K562 (cell line): ENCODE measurements around the gene RCSD1. TPM values are rescaled to one million over a fixed set of nuclear protein-coding genes. Genes with fewer than 3 reads are reported as not detected.

Source experiments
- SMAD3 ChIP-seq: fragments of 450-650 bp; formaldehyde crosslinking; conservative IDR thresholded peaks from 2 replicates; pipeline ENCODE4 v1.4.0; 2020; ENCODE audit warnings: mild to moderate bottlenecking
- THRAP3 ChIP-seq: fragments of 450-650 bp; IDR thresholded peaks from 2 replicates; pipeline ENCODE4 v1.6.1; 2016; ENCODE audit warnings: mild to moderate bottlenecking, inconsistent platforms, borderline replicate concordance
- polyA plus RNA-seq, 8 experiments: library from polyadenylated mRNA; depleted of rRNA in 4 of 8; stranded (reverse) in 5 of 8; unstranded in 3 of 8; fragments of >200 nt; fragmentation: Nextera tagmentation in 2 of 8; fragmentation: Illumina TruSeq in 1 of 8; extraction: Ambion mirVana in 2 of 8; extraction: Trizol in 1 of 8; gene quantifications; 2 replicates each; pipeline versions ENCODE4 v1.2.1 to v1.2.3, GENCODE V29; 2011 to 2014; ENCODE audit warnings: inconsistent platforms in 1 of 8, missing spikeins in 1 of 8
- total RNA-seq, 7 experiments: library from RNA; depleted of rRNA in 6 of 7; stranded (reverse); fragments of >200 nt in 6 of 7; fragmentation: Illumina TruSeq in 2 of 7; extraction: Trizol in 2 of 7; gene quantifications; 2 replicates each; pipeline versions ENCODE4 v1.2.1 to v1.2.3, GENCODE V29; 2011 to 2021; ENCODE audit warnings: low replicate concordance in 1 of 7
- TF ChIP-seq, protein P1 (sequence below): sonication (generic); formaldehyde crosslinking; IDR thresholded peaks from 2 replicates; pipeline ENCODE4 v1.8.0; 2023; ENCODE audit warnings: mild to moderate bottlenecking, missing genetic modification reagents
- TF ChIP-seq, protein P2 (sequence below), 2 experiments: fragments of 450-650 bp in 1 of 2; sonication (generic) in 1 of 2; formaldehyde crosslinking in 1 of 2; IDR thresholded peaks; 2 replicates each; pipeline versions ENCODE4 v1.7.1 to v1.9.0; 2016 to 2022; ENCODE audit warnings: inconsistent platforms in 1 of 2, mild to moderate bottlenecking in 1 of 2, missing genetic modification reagents in 1 of 2
- TF ChIP-seq, protein P3 (sequence below): fragments of 200-400 bp; formaldehyde crosslinking; IDR thresholded peaks from 2 replicates; pipeline ENCODE4 v1.6.1; 2017; ENCODE audit warnings: mild to moderate bottlenecking, low read depth, low read length, moderate library complexity
- TF ChIP-seq, protein P4 (sequence below): sonication (generic); formaldehyde crosslinking; IDR thresholded peaks from 2 replicates; pipeline ENCODE4 v1.8.0; 2022; ENCODE audit warnings: missing genetic modification reagents, mild to moderate bottlenecking, borderline replicate concordance

The RCSD1 gene
- total and polyA plus RNA-seq, 9 of the 15 experiments (the other 6 are each of a cell fraction or from before 2014, with no cell fraction given), result 7.8 to 69.8 (median 45.3) TPM

DNA sequence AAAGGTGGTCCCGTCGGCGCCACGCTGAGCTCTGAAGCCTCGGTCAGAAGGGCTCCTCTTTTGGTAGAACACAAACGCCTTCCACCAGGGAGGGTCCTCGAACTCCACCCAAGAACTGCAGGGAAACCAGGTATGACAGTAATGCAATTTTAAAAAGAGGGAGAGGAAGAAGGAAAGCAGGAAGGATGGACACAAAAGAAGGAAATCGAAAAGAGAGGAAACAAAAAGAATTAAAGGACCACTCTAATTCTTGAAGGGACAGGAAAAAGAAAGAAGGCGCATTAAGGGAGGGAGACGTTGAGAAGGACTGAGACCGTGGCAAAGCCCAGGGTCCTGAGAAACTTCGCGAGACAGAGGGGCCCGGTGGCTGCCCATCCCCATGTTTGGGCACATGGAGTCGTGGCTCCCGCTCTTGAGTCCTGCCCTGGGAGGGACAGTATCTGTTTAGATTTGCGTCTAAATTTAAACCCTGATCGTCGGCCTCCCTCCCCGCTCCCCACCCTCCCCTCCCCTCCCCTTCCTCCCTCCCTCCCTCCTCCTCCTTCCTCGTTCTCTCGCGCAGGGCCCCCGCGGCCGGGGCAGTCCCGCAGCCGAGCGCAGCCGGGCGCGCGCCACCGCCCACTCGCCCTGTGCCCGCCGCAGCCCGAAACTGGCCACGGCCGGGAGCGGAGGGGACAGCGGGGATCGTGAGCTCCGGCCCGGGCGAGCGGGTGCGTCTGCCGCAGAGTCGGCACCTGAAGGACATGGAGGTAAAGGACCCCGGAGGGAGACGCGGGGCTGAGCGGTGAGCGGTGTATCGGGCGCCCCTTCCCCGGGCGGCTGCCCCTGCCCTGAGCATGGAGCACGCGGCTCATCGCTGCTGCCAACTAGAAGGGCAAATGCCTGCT, at the start of gene RCSD1 (continued):
- TF ChIP-seq, protein P1, sequence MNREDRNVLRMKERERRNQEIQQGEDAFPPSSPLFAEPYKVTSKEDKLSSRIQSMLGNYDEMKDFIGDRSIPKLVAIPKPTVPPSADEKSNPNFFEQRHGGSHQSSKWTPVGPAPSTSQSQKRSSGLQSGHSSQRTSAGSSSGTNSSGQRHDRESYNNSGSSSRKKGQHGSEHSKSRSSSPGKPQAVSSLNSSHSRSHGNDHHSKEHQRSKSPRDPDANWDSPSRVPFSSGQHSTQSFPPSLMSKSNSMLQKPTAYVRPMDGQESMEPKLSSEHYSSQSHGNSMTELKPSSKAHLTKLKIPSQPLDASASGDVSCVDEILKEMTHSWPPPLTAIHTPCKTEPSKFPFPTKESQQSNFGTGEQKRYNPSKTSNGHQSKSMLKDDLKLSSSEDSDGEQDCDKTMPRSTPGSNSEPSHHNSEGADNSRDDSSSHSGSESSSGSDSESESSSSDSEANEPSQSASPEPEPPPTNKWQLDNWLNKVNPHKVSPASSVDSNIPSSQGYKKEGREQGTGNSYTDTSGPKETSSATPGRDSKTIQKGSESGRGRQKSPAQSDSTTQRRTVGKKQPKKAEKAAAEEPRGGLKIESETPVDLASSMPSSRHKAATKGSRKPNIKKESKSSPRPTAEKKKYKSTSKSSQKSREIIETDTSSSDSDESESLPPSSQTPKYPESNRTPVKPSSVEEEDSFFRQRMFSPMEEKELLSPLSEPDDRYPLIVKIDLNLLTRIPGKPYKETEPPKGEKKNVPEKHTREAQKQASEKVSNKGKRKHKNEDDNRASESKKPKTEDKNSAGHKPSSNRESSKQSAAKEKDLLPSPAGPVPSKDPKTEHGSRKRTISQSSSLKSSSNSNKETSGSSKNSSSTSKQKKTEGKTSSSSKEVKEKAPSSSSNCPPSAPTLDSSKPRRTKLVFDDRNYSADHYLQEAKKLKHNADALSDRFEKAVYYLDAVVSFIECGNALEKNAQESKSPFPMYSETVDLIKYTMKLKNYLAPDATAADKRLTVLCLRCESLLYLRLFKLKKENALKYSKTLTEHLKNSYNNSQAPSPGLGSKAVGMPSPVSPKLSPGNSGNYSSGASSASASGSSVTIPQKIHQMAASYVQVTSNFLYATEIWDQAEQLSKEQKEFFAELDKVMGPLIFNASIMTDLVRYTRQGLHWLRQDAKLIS, result no peak
- peak; percentile 90; the same call in 1 of the 2 replicates for TF ChIP-seq THRAP3
- TF ChIP-seq, protein P2, sequence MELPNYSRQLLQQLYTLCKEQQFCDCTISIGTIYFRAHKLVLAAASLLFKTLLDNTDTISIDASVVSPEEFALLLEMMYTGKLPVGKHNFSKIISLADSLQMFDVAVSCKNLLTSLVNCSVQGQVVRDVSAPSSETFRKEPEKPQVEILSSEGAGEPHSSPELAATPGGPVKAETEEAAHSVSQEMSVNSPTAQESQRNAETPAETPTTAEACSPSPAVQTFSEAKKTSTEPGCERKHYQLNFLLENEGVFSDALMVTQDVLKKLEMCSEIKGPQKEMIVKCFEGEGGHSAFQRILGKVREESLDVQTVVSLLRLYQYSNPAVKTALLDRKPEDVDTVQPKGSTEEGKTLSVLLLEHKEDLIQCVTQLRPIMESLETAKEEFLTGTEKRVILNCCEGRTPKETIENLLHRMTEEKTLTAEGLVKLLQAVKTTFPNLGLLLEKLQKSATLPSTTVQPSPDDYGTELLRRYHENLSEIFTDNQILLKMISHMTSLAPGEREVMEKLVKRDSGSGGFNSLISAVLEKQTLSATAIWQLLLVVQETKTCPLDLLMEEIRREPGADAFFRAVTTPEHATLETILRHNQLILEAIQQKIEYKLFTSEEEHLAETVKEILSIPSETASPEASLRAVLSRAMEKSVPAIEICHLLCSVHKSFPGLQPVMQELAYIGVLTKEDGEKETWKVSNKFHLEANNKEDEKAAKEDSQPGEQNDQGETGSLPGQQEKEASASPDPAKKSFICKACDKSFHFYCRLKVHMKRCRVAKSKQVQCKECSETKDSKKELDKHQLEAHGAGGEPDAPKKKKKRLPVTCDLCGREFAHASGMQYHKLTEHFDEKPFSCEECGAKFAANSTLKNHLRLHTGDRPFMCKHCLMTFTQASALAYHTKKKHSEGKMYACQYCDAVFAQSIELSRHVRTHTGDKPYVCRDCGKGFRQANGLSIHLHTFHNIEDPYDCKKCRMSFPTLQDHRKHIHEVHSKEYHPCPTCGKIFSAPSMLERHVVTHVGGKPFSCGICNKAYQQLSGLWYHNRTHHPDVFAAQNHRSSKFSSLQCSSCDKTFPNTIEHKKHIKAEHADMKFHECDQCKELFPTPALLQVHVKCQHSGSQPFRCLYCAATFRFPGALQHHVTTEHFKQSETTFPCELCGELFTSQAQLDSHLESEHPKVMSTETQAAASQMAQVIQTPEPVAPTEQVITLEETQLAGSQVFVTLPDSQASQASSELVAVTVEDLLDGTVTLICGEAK (IDR thresholded peaks at IDR 0.05), result peak; percentile 65; the same call in 1 of the 2 replicates
- TF ChIP-seq, protein P2 (CRISPR knock-in tag; IDR thresholded peaks at IDR 0.05), result no peak
- no peak for TF ChIP-seq SMAD3 (CRISPR knock-in tag)
- TF ChIP-seq, protein P3, sequence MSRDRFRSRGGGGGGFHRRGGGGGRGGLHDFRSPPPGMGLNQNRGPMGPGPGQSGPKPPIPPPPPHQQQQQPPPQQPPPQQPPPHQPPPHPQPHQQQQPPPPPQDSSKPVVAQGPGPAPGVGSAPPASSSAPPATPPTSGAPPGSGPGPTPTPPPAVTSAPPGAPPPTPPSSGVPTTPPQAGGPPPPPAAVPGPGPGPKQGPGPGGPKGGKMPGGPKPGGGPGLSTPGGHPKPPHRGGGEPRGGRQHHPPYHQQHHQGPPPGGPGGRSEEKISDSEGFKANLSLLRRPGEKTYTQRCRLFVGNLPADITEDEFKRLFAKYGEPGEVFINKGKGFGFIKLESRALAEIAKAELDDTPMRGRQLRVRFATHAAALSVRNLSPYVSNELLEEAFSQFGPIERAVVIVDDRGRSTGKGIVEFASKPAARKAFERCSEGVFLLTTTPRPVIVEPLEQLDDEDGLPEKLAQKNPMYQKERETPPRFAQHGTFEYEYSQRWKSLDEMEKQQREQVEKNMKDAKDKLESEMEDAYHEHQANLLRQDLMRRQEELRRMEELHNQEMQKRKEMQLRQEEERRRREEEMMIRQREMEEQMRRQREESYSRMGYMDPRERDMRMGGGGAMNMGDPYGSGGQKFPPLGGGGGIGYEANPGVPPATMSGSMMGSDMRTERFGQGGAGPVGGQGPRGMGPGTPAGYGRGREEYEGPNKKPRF, result no peak
- TF ChIP-seq, protein P4, sequence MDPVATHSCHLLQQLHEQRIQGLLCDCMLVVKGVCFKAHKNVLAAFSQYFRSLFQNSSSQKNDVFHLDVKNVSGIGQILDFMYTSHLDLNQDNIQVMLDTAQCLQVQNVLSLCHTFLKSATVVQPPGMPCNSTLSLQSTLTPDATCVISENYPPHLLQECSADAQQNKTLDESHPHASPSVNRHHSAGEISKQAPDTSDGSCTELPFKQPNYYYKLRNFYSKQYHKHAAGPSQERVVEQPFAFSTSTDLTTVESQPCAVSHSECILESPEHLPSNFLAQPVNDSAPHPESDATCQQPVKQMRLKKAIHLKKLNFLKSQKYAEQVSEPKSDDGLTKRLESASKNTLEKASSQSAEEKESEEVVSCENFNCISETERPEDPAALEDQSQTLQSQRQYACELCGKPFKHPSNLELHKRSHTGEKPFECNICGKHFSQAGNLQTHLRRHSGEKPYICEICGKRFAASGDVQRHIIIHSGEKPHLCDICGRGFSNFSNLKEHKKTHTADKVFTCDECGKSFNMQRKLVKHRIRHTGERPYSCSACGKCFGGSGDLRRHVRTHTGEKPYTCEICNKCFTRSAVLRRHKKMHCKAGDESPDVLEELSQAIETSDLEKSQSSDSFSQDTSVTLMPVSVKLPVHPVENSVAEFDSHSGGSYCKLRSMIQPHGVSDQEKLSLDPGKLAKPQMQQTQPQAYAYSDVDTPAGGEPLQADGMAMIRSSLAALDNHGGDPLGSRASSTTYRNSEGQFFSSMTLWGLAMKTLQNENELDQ (CRISPR knock-in tag), result no peak
